Activated CD8-positive, alpha-beta memory T cell treated with anti-CD3 and anti-CD28 coated beads, Interleukin-2, amount 50 U/mL, for 1 hour (primary cell): ENCODE data around the gene PSORS1C1.

ENCODE experiments used
- DNase-seq: peaks from one replicate; pipeline ENCODE4 v3.0.0-alpha.2; 2020; ENCODE audit errors: extremely low read depth

PSORS1C1 gene

DNA sequence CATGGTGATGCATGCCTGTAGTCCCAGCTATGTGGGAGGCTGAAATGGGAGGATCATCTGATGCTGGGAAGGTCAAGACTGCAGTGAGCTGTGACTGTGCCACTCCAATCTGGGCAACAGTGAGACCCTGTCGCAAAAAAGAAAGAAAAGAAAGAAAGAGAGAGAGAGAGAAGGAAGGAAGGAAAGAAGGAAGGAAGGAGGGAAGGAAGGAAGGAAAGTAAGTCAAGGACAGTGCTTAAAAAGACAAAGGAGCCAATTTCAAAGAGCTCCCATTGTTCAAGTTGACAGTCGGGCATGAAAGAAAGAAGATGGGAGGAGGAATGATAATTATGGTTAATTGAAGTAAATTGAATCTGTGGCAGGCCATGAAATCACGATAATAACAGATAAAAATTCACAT, 18.4 kb upstream of the PSORS1C1 start:
- no peak for DNase-seq

DNA sequence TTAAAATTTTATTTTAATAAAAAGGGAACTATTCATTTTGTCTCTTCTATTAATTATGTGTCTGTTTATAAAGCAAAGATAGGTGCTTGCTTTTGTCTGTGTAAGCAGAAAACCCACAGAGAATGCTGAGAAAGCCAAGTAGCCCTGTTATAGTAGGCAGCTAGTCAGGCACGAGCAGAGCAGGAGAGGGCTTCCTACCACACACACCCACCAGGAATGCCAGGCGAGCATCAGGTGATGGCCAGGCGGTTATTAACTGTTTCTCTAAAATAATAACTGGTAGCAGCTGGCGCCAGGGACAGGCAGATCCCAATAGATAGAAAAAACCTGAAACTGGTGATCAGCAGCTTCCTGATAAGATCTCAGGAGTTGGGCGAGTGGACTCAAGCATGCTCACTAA, 17.9 kb upstream of the PSORS1C1 start:
- DNase-seq, result no peak

DNA sequence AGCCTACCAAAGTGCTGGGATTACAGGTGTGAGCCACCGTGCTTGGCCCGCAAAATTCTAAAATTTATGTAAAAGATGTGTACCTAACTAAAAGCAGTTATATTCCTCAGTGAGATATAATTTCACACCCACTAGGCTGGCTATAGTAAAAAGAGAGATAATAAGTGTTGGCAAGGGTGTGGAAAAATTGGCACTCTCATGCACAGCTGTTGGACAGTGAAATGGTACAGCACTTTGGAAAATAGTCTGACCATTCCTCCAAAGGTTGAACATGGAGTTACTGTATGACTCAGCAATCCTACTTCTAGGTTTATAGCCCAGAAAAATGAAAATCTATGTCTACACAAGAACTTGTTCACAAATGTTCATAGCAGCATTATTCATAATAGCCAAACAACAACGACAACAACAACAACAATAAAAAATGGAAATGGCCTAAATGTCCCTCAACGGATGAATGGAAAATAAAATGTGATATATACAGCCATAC, 16.1 kb upstream of the PSORS1C1 start:
- no peak for DNase-seq

DNA sequence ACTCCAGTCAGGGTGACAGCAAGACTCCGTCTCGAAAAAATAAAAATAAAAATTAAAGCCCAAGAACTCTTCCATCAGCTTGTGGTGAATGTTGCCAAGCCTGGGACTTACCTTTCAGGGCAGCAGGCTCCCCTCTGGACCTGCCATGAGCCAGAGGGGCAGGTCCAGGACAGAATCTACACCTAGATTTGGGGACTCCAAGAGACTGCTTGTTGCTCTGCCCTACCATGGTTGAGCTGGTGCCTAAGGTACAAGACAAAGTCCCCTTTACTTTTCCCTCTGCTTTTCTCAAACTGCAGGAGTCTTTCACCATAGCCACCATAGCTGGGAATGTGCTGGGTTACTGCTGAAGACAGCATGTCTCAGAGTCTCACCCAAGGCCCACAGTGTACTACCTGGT, 11.5 kb upstream of the PSORS1C1 start:
- no peak for DNase-seq

DNA sequence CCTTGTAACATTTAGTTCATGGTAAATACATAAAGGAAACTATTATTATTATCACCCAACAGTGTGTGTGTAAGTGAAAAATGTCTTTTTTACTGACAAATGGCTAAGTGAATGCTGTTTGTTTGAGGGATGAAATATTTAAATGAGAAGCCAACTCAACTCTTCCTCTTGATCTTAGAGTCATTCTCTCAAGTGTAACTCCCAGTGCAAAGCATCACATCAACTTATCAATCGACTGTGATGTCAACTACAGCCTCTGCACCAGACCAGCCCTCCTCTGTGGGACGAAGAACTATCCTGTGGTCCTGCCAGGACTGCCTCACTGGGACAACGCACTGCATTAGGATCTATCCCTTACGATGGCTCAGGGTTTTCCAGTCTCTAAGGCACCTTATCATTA, 7.5 kb upstream of the PSORS1C1 start:
- DNase-seq, result no peak

DNA sequence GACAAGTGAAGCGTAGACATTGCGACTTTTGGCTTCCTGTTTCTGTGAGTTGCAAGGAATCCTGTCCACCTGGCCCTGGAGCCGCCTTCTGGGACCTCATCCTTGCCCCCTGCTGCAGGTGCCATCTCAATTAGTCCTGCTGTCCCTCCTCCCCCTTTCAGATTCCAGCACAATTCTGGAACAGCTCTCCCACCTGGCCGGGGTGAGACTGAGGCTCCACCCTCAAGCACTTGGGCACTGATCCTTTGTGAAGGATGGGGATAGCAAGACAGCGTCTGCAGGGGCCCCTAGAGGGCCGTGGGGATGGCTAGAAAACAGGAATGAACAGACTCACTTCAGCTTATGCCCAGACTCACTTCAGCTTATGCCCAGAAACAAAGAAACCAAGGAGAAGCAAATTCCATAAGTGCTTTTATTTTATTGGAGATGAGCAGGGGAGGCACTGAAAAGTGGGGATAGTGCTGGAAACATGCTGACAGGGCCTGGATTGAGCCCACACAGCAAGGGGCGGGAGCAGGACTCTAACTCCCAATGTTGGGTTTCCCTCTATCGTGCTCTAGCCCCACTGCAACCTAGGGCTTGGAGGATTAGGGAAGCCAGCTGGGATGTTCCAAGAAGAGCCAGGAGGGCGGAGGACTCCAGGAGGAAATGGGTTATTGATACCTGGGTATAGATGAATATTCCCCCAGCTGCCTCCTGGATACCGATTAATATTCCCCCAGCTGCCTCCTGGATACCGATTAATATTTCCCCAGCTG, 3.6 kb upstream of the PSORS1C1 start:
- no peak for DNase-seq

DNA sequence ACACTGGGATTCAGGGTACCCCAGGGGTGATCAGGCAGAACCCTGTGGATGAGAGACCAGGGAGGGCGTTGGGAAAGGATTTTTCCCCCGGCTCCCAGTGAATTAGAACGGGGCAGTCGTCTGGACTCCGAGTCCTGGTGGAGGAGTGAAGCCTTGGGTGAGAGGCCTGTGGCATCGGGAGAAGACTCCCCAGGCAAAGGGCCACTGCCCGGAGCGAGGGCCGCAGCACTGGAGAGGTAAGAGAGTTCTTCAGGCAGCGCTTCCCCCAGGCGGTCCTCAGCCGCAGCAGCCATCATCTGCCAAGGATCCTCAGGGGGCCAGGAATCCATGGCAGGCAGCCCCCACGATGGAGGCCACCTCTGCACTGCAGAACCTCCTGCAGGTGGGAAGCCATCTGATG, 2.9 kb upstream of the PSORS1C1 start:
- DNase-seq, result no peak

DNA sequence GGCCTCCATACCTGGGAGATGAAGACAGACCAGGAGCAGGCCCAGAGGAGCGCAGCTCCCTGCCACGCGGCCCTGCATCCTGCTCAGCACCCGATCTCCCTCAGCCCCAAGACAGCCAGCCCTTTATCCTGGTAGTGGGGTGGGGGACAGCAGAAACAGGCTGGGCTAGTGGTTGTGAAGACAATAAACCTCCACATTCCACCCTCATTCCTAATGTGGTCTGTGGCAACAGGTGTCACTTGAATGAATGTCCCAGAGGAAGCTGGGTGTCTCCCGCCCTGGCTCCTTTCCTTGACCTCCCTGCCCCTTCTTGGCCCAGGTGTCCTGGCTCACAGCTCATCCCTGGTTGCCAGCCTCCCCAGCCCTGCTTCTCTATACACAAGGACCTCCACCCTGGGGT, 2.1 kb upstream of the PSORS1C1 start, which contains the start of gene C6orf15:
Gene C6orf15 (minus strand): TSS at position 98 of the 400 bp plus-strand sequence. CDS start 20 bp downstream, at position 78.
- no peak for DNase-seq

DNA sequence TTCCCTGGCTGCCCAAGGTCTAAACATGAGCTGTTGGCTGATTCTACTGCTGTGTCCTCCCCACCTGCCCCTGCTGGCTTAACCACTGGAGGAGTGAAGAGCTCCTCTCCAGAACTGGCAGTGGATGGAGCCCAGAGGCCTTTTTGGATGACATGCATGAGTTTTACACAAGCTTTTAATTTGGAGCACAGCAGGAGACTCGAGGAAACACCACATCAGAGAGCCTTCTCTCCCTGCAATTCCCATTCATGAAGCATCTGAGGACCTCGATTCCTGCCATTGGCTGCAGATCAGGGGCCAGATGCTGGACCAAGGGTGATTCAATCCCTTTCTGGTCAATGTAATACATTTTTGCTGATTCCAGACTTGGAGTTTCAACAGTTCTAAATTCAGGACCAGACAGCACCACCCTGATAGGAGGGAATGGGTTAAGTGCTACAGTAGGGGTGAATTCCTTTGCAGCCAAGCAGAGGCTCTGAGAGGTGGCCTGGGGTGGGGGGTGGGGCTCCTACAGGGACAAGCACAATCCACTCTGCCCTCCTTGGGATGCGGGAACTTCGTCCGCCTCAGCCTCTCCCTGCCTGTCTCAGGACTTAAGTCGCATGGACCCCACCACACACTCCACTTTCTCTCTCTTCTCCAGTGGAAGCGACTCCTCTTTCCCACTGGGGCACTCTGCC, 599 bp upstream of the PSORS1C1 start:
- no peak for DNase-seq

DNA sequence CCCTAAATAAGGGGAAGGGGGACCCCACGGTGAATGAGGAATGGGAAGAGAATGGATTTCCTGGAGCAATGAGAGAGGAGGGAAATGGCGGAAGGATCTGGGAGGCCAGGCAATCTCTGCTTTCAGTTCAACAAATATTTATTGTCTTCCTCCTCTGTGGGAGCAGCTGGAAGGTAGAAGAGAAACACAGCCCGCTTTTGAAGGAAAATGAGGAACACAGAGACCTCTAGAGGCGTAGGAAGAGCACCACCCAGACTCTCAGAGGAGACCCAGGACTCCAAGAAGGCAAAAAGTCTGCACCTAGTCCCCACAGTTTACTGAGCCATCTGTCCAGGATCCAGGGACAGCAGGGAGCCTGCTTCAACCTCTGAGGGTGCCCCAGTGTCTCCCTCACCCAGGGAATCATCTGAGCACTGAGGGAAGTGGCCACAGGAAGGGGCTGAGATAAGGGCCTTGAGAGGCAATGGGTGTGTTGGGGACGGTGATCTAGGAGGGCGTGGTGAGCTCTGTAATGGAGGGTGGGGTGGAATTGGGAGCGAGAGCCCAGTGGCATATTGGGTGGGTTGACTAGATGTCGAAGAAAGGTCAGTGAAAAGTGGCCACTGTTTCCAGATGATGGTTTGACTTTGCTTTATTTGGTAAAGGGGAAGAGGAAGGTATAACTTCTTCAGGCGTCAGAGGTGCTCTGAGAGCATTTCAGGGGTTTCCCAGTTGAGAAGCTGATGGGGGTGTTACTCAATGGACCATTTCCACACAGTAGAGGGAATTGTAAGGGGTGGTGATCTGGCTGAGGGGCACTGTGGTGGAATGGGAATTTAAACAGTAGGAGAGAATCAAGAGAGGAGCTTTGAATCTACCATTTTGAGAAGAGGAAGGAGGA, 610 bp downstream of the PSORS1C1 start:
- no peak for DNase-seq

DNA sequence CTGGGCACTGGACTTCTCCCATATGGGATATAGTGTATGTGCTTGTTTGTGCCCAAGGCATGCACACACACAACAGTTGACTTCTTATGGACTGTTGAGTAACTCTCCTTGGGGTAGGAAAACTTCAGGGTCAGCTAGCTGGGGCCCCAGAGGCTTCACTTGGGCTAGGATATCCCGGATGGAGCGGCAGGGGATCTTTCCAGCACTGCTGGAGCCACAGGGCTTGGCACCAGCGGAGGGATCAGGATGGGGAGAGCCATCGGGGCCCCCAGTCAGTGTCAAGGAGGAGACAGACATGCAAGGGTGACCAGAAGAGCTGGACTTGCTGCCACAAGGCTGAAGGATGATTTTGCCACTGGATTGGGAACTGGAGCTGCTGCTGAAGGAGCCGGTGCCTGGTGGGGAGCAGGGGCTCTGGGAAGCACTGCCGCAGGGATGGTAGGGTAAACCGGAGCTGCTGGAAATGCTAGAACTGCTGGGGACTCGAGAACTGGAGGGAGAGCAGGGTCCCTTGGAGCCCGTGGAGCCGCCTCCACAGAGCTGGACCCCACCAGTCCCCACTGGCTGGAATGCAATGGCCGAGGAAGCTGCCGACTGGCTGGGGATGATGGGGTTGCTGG, 1.5 kb downstream of the PSORS1C1 start:
- DNase-seq, result no peak

DNA sequence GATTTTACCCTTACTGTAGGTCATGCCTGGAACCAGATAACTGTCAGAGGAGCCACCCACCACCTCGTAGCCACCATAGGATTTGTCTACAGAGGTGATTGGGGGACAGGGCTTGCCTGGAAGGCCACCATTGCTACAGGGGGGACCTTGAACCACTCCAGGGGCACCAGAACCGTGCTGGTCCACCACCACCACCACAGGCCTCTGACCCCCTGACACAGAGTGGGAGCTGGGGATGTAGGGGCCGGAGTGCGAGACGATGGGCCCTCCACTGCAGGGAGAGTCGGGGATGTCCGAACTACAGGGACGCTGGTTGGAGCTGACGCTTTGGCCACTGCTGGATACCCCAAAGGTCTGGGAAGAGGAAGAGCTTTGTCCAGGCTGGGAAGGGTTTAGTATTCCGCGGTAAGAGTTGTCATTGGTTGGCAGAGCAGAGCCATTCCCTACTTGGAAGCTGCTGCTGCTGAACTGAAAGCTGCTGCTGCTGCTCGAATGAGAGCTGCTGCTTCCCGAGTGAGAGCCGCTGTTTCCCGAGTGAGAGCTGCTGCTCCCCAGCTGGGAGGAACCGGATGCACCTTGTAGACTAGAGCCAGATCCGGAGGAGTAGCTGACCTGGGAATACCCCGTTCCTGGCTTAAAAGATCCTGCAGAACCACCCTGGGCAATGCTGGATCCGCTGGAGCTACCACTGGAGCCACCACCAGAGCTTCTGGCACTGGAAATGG, 2.2 kb downstream of the PSORS1C1 start:
- DNase-seq, result no peak

DNA sequence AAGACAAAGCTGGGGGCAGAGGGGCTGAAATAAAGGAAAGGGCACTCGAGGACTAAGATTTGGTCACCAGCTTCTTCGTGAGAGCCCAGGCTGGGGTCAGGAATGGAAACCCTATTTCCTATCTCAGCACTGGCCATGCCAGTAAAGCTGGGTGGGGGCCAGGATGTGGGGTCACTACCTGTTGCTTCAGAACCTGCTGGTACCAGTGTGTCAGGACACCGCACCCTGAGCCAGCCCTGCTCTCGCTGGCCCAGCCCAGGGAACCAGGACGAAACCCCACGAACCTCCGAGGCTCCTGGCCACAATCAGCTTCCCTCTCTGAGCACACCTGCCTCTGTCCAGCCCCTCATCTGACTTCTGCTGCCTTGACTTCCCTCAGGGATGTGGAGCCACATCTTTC, 3.6 kb downstream of the PSORS1C1 start:
- DNase-seq, result no peak

DNA sequence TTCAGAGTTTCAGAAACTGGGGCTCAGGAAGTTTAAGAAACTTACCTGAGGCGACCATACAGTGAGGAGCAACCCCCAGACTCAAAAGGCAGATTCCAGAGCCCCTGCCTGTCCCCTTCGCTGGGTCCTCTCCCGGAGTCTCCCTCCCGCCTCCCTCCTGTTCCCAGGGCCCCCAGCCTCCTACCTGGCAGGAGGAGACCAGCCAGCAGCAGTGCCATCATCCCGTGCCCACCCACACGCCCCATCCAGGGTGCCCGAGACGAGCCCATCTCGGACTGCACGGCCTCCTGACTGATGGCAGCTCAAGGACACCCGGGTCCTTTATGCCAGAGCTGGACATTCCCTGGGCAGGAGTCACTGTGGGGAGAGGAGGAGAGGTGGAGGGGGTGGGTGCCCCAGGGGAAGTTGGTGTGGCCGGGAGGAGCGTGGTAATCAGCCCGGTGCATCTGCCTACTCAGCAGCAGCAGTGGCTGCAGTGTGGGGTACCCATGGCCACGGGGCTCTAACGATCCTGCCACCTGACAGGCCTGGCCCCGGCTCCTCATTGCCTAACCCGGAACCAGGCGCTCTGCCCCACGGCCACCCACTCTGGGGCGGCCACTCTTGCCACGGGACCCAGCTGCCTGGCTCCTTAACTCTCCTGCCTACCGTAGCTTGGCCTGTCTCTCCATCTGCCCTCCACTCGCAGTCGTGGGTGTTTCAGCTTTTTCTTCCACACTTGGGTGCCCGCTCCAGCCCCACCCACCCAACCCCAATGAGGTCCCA, 5.7 kb downstream of the PSORS1C1 start, which contains the start of gene CDSN:
Gene CDSN (minus strand): TSS at position 296 of the 765 bp plus-strand sequence. CDS start 27 bp downstream, at position 269.
- no peak for DNase-seq

DNA sequence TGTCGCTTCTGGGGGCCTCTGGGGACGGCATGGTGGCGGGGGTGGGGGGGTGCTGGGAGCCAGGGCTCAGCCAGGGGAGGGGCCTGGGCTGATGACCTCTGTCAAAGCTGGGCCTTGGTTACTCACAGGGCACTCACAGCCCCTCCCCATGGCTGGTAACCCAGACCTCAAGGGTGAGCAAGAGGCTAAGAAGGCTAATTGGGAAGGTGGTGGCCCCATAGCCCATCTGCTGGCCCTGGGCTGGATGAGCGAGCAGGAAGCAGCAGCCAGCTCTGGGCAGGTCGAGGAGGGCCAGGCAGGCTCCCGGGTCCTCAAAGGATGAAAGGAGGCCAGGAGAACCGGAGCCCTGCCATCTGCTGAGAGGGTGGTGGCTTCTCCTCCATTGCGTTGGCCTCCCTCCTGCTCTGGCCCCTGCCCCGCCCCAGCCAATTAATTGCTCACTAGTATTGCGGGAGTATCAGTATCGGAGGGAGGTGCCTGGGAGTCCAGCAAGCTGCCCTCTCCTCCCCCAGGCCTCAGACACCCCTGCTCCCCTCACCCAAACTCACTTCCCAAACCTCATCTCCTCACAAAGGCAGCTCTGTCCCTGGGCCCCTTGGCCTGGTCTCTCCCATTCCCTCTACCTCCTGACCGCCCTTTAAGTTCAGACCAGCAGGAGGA, 6.7 kb downstream of the PSORS1C1 start:
- no peak for DNase-seq

DNA sequence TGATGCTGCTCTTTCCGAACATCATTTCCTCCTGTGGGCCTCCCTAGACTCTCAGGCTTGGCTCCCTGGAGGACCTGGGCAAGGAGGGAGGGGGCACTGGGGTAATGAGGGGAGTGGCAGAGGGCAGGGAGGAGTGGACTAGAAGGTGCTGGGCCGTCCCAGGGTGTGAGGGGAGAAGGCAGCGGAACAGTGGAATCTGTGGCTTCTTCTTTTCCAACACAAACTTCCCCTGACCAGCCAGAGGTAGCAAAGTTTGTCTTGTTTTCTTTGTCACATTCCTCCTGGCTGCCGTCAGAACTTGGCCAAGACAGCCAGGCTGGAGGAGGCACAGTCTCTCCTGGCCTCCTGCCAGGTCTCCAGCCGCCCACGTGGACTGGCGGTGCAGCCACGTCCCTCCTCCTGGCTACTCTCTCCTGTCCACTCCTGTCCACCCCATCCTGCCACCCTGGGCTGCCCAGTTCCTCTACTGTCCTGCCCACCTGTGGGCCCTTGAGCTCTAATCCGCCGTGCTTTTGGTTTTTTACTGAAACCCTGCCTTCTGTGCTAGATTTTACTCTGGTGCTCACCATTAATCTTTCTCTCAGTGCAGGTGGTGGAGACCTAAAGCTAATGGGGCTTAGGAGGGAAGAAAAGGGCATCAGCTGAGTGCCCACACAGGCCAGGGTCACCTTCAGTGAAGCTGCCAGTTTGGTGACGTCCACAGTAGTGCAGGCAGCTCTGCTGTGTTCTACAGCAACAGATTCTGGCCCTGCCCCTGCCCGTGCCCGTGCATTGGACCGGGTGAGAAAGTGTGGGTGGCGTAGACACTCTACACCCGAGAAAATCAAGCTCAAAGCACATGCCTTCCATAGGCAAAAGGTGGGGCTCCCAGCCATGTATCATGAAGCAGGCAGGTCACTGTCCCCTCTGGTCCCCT, 8.4 kb downstream of the PSORS1C1 start:
- DNase-seq, result no peak

DNA sequence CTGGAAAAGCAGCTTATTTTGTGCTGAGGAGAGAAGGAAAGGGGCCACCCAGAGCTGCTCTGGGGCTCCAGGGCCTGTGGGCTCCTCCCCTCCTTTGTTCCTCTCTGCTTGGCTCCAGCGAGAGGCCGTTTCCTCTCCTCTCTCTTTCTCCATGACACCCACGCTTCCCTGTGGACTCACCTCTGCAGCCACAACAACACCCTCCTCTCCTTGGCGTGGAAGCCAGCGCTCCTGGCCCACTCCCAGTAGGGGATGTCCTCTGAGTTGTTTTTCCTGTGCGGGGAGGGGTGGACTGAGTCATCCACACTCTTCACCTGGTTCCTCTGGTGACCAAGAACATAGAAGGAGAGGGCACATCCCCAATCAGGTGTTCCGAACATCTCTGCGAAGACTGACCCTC, 10.6 kb downstream of the PSORS1C1 start:
- DNase-seq, result no peak

DNA sequence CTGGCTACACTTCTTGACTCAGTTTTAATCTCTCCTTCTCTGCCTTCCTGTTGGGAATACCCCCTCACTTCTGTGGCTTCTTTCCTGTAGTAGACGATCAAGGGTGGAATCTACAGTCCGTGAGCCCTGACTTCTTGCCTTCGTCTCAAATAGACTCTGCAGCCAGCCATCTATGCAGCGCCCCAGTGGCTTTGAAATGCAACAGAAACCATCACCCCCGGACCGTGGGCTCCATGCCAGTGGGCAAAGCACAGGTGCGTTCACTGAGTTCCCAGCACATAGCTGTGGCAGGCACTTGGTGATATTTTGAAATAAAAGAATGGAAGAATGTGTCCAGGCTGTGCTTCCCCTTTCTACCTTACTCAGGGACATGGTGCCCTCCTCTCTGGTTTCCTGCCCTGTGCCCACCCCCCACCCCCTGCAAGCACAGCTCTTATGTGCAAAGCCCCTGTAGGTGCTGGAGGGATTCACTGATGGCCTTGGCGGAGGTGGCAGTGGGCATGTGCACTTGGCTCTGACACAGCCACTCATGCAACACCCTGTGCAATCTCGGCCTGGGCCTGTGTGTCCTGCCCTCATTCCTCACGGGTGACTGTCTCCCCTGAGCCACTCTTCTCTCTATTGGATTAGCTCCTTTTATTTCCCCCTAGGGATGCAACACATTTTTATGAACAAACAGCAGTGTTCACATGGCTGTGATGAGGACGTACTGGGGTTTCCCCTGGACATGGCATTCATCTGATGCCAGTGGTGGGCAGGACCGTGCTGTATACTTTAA, 11.2 kb downstream of the PSORS1C1 start:
- DNase-seq, result no peak
